ENCODE data around the gene ZNF688. TPM values are rescaled to one million over a fixed set of nuclear protein-coding genes. Genes with fewer than 3 reads are reported as not detected.

Gene ZNF688
- total RNA-seq, 1 experiment from 2014 or later: 3.6 TPM

DNA sequence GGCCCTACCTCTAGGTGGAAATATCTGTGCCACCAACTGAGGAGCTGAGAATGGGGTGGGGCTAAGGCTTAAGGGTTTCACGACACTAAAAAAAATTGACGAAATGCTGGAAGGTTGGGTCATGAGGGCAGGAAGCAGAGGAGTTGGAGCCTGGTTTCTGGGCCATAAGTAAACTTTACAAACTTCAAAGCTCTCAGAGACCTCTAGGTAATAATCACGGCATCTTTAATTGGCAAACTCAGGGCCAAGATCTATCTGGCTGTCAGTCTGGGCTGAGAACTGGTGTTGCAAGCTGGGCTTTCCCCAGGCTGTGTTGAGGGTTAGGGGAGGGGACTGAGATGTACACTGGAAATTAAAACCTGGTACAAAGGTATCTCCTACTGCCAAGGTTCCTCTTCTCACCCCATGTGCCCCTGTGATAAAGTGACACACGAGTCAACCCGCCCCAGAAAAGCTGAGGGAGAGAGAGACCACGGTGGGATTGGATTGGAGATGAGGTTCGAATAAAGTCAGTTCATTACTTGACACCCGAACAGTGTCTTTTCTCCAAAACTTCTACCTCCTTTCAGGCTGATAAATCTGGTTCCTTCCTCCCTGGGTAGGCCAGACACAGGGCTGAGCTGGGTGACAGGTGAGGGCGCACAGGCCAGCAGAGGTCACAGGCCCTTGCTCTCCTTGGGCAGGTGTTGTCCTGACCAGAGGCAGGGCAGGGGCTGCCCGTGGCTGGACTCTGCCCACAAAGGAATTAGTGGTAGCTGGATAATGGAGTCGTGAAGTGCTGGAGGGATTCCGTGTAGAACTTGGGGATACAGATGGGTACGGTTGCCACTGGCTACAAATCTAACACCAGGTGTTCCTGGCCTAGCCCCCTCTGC, 41.1 kb downstream of the ZNF688 start:
- RAD21 ChIA-PET (ENCODE audit: low non-redundant PET in 1 of 2, low total read pairs in 2 of 2, uncharacterized antibody in 2 of 2, unreplicated experiment in 2 of 2): no interaction called here
- ATAC-seq: no peak
- Histone ChIP-seq H3K36me3 (ENCODE audit: control insufficient read depth in 1 of 2, insufficient read depth in 2 of 2, low read length in 2 of 2) (no peaks in the 10 kb centered on the region), H3K4me2 (ENCODE audit: low read length) (no peak overlapping the region), H2AFZ (ENCODE audit: low read depth, low read length, poor library complexity, severe bottlenecking) (no peak overlapping the region), H3K79me2 (ENCODE audit: insufficient read depth, low read length) (peaks cover 8% of the 10 kb centered on the region), H3K4me1 (ENCODE audit: control insufficient read depth in 1 of 2, insufficient read depth in 2 of 2, low read length in 2 of 2) (peaks cover 9 to 43% of the 10 kb centered on the region in 2 experiments), H3K27me3 (ENCODE audit: insufficient read depth, low read length) (no peaks in the 10 kb centered on the region), H3K9me3 (ENCODE audit: control insufficient read depth in 1 of 2, insufficient read depth in 1 of 2, low read depth in 1 of 2, low read length in 2 of 2) (no peaks in the 10 kb centered on the region), H3K9me2 (ENCODE audit: insufficient read depth) (no peaks in the 10 kb centered on the region), H3K4me3 (replicated peaks in 1 of 2; ENCODE audit: low read depth in 1 of 2, low read length in 2 of 2) (no peak overlapping the region), H3K9ac (ENCODE audit: low read length) (no peak overlapping the region), H4K20me1 (ENCODE audit: insufficient read depth) (no peaks in the 10 kb centered on the region), H3K27ac (ENCODE audit: low read depth, low read length) (no peak overlapping the region)
- POLR2A ChIA-PET: no interaction called here
- no TSS peak for BruUV-seq (replicated peaks)
- CTCF ChIA-PET: no interaction called here
- TF ChIP-seq POLR2A (IDR thresholded peaks at IDR 0.05; ENCODE audit: borderline replicate concordance, extremely low read depth, insufficient read depth, insufficient read length) (no peak), ELF1 (IDR thresholded peaks at IDR 0.05; ENCODE audit: borderline replicate concordance, low read depth) (no peak), SP1 (IDR thresholded peaks at IDR 0.05; ENCODE audit: low read depth) (no peak), EZH2 (IDR thresholded peaks at IDR 0.05) (no peak), CEBPB (IDR thresholded peaks at IDR 0.05; ENCODE audit: low read depth) (no peak), YY1 (IDR thresholded peaks at IDR 0.05; ENCODE audit: extremely low read depth, insufficient replicate concordance, low read depth, low read length) (no peak)
- TF ChIP-seq, protein P1, sequence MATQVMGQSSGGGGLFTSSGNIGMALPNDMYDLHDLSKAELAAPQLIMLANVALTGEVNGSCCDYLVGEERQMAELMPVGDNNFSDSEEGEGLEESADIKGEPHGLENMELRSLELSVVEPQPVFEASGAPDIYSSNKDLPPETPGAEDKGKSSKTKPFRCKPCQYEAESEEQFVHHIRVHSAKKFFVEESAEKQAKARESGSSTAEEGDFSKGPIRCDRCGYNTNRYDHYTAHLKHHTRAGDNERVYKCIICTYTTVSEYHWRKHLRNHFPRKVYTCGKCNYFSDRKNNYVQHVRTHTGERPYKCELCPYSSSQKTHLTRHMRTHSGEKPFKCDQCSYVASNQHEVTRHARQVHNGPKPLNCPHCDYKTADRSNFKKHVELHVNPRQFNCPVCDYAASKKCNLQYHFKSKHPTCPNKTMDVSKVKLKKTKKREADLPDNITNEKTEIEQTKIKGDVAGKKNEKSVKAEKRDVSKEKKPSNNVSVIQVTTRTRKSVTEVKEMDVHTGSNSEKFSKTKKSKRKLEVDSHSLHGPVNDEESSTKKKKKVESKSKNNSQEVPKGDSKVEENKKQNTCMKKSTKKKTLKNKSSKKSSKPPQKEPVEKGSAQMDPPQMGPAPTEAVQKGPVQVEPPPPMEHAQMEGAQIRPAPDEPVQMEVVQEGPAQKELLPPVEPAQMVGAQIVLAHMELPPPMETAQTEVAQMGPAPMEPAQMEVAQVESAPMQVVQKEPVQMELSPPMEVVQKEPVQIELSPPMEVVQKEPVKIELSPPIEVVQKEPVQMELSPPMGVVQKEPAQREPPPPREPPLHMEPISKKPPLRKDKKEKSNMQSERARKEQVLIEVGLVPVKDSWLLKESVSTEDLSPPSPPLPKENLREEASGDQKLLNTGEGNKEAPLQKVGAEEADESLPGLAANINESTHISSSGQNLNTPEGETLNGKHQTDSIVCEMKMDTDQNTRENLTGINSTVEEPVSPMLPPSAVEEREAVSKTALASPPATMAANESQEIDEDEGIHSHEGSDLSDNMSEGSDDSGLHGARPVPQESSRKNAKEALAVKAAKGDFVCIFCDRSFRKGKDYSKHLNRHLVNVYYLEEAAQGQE (IDR thresholded peaks at IDR 0.05; ENCODE audit: low read depth): no peak
- no peak for DNase-seq (ENCODE audit: low read depth, low spot score)
- intact Hi-C loops (cut with micrococcal nuclease): no loop called here

All from HCT116 (cell line).